ENCODE data around the gene SPECC1.

SPECC1 gene

GRCh38 chr17:20143740-20144139, 134.6 kb downstream of the SPECC1 start:
- H3K36me3 ChIP-seq (ENCODE audit: control insufficient read depth, insufficient read depth, low read length), result no peaks in the 10 kb centered on the region
- DNase-seq (ENCODE audit: extremely low read depth, insufficient read length), result no peak
- H3K4me3 ChIP-seq (replicated peaks; ENCODE audit: low read depth, low read length), result no peak overlapping the region
- no peak for TF ChIP-seq CTCF (IDR thresholded peaks at IDR 0.05; ENCODE audit: insufficient read depth, low read length, poor library complexity, severe bottlenecking)
- no peaks in the 10 kb centered on the region; the same call in 1 of the 2 replicates for H3K27me3 ChIP-seq (replicated peaks; ENCODE audit: control insufficient read depth, insufficient read depth, low read length)

GRCh38 chr17:20145567-20145966, 136.4 kb downstream of the SPECC1 start:
- no peaks in the 10 kb centered on the region; the same call in 1 of the 2 replicates for H3K27me3 ChIP-seq (replicated peaks; ENCODE audit: control insufficient read depth, insufficient read depth, low read length)
- TF ChIP-seq CTCF (IDR thresholded peaks at IDR 0.05; ENCODE audit: insufficient read depth, low read length, poor library complexity, severe bottlenecking), result no peak
- no peak overlapping the region for H3K4me3 ChIP-seq (replicated peaks; ENCODE audit: low read depth, low read length)
- DNase-seq (ENCODE audit: extremely low read depth, insufficient read length), result no peak
- H3K36me3 ChIP-seq (ENCODE audit: control insufficient read depth, insufficient read depth, low read length), result no peaks in the 10 kb centered on the region

- no peaks in the 10 kb centered on the region for H3K27me3 ChIP-seq (replicated peaks; ENCODE audit: control insufficient read depth, insufficient read depth, low read length)
- no peak for TF ChIP-seq CTCF (IDR thresholded peaks at IDR 0.05; ENCODE audit: insufficient read depth, low read length, poor library complexity, severe bottlenecking)
- no peaks in the 10 kb centered on the region for H3K36me3 ChIP-seq (ENCODE audit: control insufficient read depth, insufficient read depth, low read length)
- DNase-seq (ENCODE audit: extremely low read depth, insufficient read length), result no peak
- H3K4me3 ChIP-seq (replicated peaks; ENCODE audit: low read depth, low read length), result no peak overlapping the region
Observed at GRCh38 chr17:20149251-20149650, 140.1 kb downstream of the SPECC1 start.

GRCh38 chr17:20151174-20151573, 142.0 kb downstream of the SPECC1 start:
- Histone ChIP-seq H3K4me3 (replicated peaks; ENCODE audit: low read depth, low read length) (no peak overlapping the region), H3K27me3 (replicated peaks; ENCODE audit: control insufficient read depth, insufficient read depth, low read length) (no peaks in the 10 kb centered on the region), H3K36me3 (ENCODE audit: control insufficient read depth, insufficient read depth, low read length) (no peaks in the 10 kb centered on the region)
- no peak for DNase-seq (ENCODE audit: extremely low read depth, insufficient read length)
- no peak for TF ChIP-seq CTCF (IDR thresholded peaks at IDR 0.05; ENCODE audit: insufficient read depth, low read length, poor library complexity, severe bottlenecking)

- TF ChIP-seq CTCF (IDR thresholded peaks at IDR 0.05; ENCODE audit: insufficient read depth, low read length, poor library complexity, severe bottlenecking), result no peak
- DNase-seq (ENCODE audit: extremely low read depth, insufficient read length), result no peak
Observed at GRCh38 chr17:20153231-20153630, 144.1 kb downstream of the SPECC1 start.

More at GRCh38 chr17:20153231-20153630, 144.1 kb downstream of the SPECC1 start:
- Histone ChIP-seq H3K36me3 (ENCODE audit: control insufficient read depth, insufficient read depth, low read length) (no peaks in the 10 kb centered on the region), H3K4me3 (replicated peaks; ENCODE audit: low read depth, low read length) (no peak overlapping the region), H3K27me3 (replicated peaks; ENCODE audit: control insufficient read depth, insufficient read depth, low read length) (no peaks in the 10 kb centered on the region)
